ENCODE data around the gene VAV3.

DNA sequence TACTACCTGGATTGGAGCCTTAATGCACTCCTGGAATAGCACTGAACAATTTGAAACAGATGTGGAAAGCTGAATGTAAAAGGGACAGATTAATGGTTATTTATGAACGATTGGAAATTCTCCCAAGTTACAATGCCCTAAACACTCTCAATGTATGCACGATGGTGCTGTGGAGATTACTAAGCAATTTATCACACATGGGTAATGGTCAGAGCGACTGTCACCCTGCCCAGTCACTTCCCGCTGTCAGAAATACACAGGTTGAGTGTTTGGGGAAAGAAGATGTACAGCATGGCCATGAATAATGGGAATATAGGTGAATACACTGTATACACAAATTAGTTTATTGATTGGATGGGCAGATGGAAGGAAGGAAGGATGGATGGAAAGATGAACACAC, 342.4 kb downstream of the VAV3 start:
- TF ChIP-seq, protein P1, sequence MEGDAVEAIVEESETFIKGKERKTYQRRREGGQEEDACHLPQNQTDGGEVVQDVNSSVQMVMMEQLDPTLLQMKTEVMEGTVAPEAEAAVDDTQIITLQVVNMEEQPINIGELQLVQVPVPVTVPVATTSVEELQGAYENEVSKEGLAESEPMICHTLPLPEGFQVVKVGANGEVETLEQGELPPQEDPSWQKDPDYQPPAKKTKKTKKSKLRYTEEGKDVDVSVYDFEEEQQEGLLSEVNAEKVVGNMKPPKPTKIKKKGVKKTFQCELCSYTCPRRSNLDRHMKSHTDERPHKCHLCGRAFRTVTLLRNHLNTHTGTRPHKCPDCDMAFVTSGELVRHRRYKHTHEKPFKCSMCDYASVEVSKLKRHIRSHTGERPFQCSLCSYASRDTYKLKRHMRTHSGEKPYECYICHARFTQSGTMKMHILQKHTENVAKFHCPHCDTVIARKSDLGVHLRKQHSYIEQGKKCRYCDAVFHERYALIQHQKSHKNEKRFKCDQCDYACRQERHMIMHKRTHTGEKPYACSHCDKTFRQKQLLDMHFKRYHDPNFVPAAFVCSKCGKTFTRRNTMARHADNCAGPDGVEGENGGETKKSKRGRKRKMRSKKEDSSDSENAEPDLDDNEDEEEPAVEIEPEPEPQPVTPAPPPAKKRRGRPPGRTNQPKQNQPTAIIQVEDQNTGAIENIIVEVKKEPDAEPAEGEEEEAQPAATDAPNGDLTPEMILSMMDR (IDR thresholded peaks at IDR 0.05 in 2 of 3, conservative IDR thresholded peaks at IDR 0.05 in 1 of 3; ENCODE audit: borderline replicate concordance in 1 of 3, insufficient read depth in 1 of 3, low read depth in 2 of 3, low read length in 2 of 3) = no peak
- TF ChIP-seq POLR2A (IDR thresholded peaks at IDR 0.05; ENCODE audit: borderline replicate concordance, extremely low read depth, insufficient read depth, insufficient read length) (no peak), SIN3A (IDR thresholded peaks at IDR 0.05; ENCODE audit: low read depth) (no peak), POLR2AphosphoS5 (IDR thresholded peaks at IDR 0.05; ENCODE audit: low read depth, low read length) (no peak), CBX3 (IDR thresholded peaks at IDR 0.05; ENCODE audit: low read depth) (no peak), TCF7L2 (IDR thresholded peaks at IDR 0.05; ENCODE audit: borderline replicate concordance, extremely low read depth, insufficient read depth, insufficient read length) (no peak), YY1 (IDR thresholded peaks at IDR 0.05; ENCODE audit: extremely low read depth, insufficient replicate concordance, low read depth, low read length) (no peak), RAD21 (IDR thresholded peaks at IDR 0.05; ENCODE audit: low read depth) (no peak), CEBPB (IDR thresholded peaks at IDR 0.05; ENCODE audit: low read depth) (no peak)
